Spinal cord (tissue), 10 donors: ENCODE data around the gene RBM18. TPM values are rescaled to one million over a fixed set of nuclear protein-coding genes. Genes with fewer than 3 reads are reported as not detected.

Experiments
- DNase-seq, 6 donors: peaks; one replicate each; pipeline versions ENCODE4 v3.0.0 to v3.0.0-alpha.2; 2013 to 2015; ENCODE audit warnings: low spot score in 6 of 6, low read depth in 4 of 6
- H3K27ac ChIP-seq: one replicate; pipeline ENCODE4 v1.5.1; 2013; ENCODE audit warnings: low read depth, low read length, control low read depth
- H3K27me3 ChIP-seq: one replicate; pipeline ENCODE4 v1.6.1; 2013; ENCODE audit warnings: low read length; ENCODE audit not compliant: control insufficient read depth, insufficient read depth
- H3K36me3 ChIP-seq: one replicate; pipeline ENCODE4 v1.6.1; 2013; ENCODE audit warnings: low read length; ENCODE audit not compliant: control insufficient read depth, insufficient read depth
- H3K4me1 ChIP-seq: one replicate; pipeline ENCODE4 v1.6.1; 2013; ENCODE audit warnings: low read length; ENCODE audit not compliant: control insufficient read depth, insufficient read depth
- H3K4me3 ChIP-seq: one replicate; pipeline ENCODE4 v1.5.1; 2013; ENCODE audit warnings: low read depth, low read length, control low read depth
- H3K9me3 ChIP-seq: one replicate; pipeline ENCODE4 v1.6.1; 2013; ENCODE audit warnings: low read length; ENCODE audit not compliant: control insufficient read depth, insufficient read depth
- WGBS: methylation state at CpG from one replicate; pipeline ENCODE4 v1.1.5; 2013; ENCODE audit warnings: missing lambda C conversion rate; ENCODE audit not compliant: insufficient coverage; 5-methylcytosine and 5-hydroxymethylcytosine counted together
- polyA plus RNA-seq, 2 donors: library from polyadenylated mRNA; unstranded; fragments of 120-200 nt; gene quantifications; one replicate each; pipeline ENCODE4 v1.2.1, GENCODE V29; 2013; ENCODE audit not compliant: insufficient read length in 2 of 2
- total RNA-seq, 2 donors: library from RNA; depleted of rRNA in 1 of 2; stranded (reverse); fragments of 120-200 nt in 1 of 2; fragments of >200 nt in 1 of 2; gene quantifications; one replicate each; pipeline versions ENCODE4 v1.2.3 to v1.2.4, GENCODE V29; 2013 to 2014
- donor health status: healthy.

The RBM18 gene
- total and polyA plus RNA-seq, 4 donors: 14.4 to 32.7 (median 25.4) TPM

DNA sequence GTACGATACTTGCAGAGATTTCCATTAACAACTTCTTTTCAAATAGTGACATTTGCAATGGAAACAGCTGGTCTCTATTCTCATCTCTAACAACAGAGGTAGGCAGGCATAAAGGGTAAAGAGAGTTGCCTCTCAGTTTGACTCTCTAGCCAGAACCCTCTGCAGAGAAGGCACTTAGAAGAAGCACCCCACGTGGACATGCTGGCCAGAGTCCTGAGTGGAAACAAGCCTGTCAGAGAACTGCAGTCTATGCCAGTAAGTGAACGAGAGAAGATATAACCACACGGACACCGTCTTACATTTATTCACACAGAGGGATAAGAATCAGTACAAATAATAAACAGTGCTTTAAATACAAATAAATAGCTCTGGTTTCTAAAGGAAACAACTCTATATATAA, 24.9 kb downstream of the RBM18 start:
- Histone ChIP-seq H3K9me3 (no peaks in the 10 kb centered on the region), H3K27ac (no peak overlapping the region), H3K4me3 (no peak overlapping the region), H3K27me3 (no peaks in the 10 kb centered on the region), H3K4me1 (no peaks in the 10 kb centered on the region), H3K36me3 (peaks cover 9% of the 10 kb centered on the region)
- no peak for DNase-seq
- WGBS: 43% methylated on average over 1 of the region's 5 CpGs

DNA sequence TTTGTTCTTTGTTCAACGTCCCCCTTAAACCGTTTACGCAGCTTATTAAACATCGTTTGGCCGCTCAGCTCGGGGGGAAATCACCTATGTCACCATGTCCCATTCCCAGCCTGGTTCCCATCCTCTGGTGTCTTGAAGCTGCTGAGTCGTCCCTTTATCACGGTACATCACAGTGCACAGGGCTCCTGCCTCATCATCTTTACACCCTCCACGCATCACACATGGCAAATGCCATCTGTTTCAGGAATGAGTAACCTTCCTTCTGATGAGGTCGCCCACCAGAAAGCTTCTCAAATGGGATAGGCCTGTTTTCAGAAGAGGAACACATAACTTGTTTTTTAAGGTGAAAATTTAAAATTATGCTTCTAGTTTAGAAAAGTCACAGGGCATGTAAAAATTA, 28.0 kb downstream of the RBM18 start:
- WGBS: 82% methylated on average over 8 of the region's 10 CpGs
- no peak for DNase-seq
- no peak overlapping the region for H3K27ac ChIP-seq
- H3K27me3 ChIP-seq: peaks cover 23% of the 10 kb centered on the region
- H3K4me3 ChIP-seq: no peak overlapping the region
- H3K4me1 ChIP-seq: no peaks in the 10 kb centered on the region
- no peaks in the 10 kb centered on the region for H3K9me3 ChIP-seq
- no peaks in the 10 kb centered on the region for H3K36me3 ChIP-seq

DNA sequence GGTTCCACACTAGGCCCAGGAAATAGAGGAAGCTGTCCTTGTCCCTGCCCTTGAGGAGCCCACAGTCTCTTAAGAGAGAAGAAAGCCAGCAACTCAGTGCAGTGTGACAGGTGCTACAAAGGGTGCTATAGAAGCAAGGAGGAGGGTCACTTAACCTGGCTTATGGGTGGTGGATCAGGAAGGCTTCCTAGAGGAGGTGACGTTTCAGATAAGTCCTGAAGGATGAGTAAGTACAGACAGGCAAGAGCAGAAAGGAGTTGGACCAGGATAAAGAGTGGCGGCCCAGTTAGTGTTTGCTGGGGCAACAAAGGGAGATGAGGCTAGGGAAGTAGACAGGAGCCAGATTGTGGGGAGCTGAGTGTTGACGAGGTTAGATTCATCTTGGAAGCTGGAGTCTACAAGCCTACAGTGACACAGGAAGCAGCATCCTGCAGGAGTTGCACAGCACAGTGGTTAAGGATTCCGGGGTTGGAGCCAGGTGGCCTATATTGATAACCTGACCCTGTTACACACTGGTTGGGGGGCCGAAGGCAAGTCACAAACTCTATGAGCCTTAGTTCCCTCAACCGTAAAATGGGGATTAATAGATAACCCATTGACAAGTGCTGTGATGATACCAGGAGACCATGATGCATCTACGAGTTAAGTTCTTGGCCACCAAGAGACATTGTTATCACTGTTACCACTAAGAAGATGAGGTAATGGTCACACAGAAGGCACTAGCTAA, 30.5 kb downstream of the RBM18 start:
- peaks cover under 1% of the 10 kb centered on the region for H3K4me1 ChIP-seq
- no peaks in the 10 kb centered on the region for H3K36me3 ChIP-seq
- H3K4me3 ChIP-seq: no peak overlapping the region
- H3K27me3 ChIP-seq: peaks cover 48% of the 10 kb centered on the region
- no peak overlapping the region for H3K27ac ChIP-seq
- 82% methylated on average over 6 of the region's 7 CpGs for WGBS
- DNase-seq: no peak
- H3K9me3 ChIP-seq: no peaks in the 10 kb centered on the region

DNA sequence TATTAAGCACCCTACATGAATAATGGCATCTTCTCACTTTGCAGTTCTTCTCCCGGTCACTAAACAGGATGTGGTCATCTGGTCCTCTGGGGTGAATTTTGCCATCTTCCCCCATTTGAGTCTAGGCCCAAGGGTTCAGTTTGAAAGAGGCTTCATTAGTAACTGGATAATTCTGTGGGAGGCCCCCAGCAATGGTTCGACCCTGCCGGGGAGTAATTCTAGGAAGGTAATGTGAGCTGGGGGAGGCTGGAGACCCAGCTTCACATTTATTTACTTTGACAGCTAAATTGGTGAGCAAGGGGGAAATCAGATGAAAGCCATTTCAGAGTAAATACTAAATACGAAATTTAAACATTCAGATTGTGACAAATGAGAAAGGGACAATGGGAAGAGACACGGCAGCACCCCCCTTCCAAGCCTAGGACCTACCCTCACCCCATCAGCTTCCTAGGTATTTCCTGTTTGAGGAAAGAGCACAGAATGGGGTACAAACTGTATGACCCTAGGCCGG, 31.8 kb downstream of the RBM18 start:
- 50% methylated on average over 1 of the region's 6 CpGs for WGBS
- peaks cover 61% of the 10 kb centered on the region for H3K27me3 ChIP-seq
- DNase-seq: no peak
- peaks cover 10% of the 10 kb centered on the region for H3K4me1 ChIP-seq
- H3K9me3 ChIP-seq: no peaks in the 10 kb centered on the region
- H3K27ac ChIP-seq: no peak overlapping the region
- H3K36me3 ChIP-seq: no peaks in the 10 kb centered on the region
- H3K4me3 ChIP-seq: no peak overlapping the region

GRCh38 chr9:122229485-122229837, 35.2 kb downstream of the RBM18 start:
- no peak for DNase-seq
- Histone ChIP-seq H3K36me3 (no peaks in the 10 kb centered on the region), H3K4me3 (no peak overlapping the region), H3K9me3 (no peaks in the 10 kb centered on the region), H3K27me3 (peaks cover 93% of the 10 kb centered on the region), H3K27ac (no peak overlapping the region), H3K4me1 (peaks cover 29% of the 10 kb centered on the region)
- WGBS: 57% methylated on average over 2 of the region's 4 CpGs

DNA sequence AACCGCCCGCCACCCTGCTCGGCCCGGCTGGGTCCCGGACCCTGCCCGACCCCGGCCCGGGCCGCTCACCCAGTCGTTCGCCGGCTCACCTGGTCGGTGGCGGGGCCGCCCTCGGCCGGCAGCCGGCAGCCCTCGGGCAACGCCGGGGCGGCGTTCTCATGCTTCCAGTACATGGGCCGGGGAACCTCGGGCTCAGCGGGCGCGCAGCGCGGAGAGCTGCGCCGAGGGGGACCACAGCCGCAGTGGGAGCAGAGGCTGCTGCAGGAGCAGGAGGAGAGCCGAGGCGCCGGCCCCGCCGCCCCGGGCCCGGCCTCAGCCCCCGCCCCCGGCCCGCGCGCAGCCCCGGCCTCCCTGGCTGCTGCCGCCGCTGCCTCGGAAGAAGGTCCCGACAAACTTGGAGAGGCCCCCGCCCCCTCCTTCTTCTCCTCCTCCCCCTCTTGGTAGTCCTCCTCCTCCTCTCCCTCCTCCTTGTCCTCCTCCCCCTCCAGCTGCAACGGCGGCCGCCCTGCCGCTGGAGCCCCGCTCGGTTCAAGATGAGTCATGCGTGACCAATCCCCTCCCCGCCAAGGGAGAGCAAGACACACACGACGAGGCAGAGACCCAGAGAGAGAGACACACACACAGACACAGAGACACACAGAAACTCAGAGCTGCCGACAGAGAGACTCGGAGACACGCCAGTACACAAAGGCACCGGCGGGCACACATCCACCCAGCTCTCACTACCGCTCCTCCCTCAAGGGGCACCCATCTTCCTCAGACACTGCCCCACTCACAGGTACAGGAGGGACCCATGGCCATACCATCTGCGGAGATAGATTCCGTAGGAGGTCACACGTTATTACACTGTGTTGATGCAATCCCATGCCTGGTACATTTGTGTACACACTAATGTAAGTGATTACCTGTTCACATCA, 35.8 kb downstream of the RBM18 start, which contains the start of gene LHX6:
Gene LHX6 (minus strand): TSS at position 390 of the 917 bp plus-strand sequence. CDS start 217 bp downstream, at position 173.
- no peaks in the 10 kb centered on the region for H3K9me3 ChIP-seq
- no peaks in the 10 kb centered on the region for H3K36me3 ChIP-seq
- DNase-seq: peak in 1 of 6 donors; percentile 37
- peaks cover 93% of the 10 kb centered on the region for H3K27me3 ChIP-seq
- H3K4me1 ChIP-seq: peaks cover 29% of the 10 kb centered on the region
- 2% methylated on average over 59 of the region's 70 CpGs for whole genome bisulfite sequencing
- H3K27ac ChIP-seq: no peak within 1 kb of the TSS
- no peak within 1 kb of the TSS for H3K4me3 ChIP-seq

GRCh38 chr9:122228191-122228567, 36.5 kb downstream of the RBM18 start:
- Histone ChIP-seq H3K4me3 (no peak overlapping the region), H3K27ac (no peak overlapping the region), H3K4me1 (peaks cover 33% of the 10 kb centered on the region), H3K9me3 (no peaks in the 10 kb centered on the region), H3K36me3 (no peaks in the 10 kb centered on the region), H3K27me3 (peaks cover 98% of the 10 kb centered on the region)
- WGBS: under 1% methylated on average over 38 of the region's 38 CpGs
- DNase-seq: peak in 2 of 6 donors; percentile 32 to 56

DNA sequence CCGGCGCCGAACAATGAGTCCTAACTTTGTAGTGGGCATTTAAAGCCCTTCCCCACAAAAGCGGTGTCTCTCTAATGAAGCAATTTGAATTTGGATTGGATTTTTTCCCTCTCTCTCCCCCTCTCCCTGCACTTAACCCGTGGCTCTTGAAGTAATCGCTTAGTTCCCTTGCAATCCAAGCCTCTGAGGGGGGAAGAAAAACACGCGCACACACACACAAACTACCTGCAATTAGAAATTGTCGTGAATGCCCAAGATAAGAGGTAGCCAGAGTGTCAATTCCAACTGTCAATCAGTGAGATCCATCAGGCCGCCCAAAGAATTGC, 37.1 kb downstream of the RBM18 start:
- peak in 1 of 6 donors; percentile 31 for DNase-seq
- WGBS: no CpG with 5 or more reads among the region's 10 CpGs
- Histone ChIP-seq H3K4me1 (peaks cover 35% of the 10 kb centered on the region), H3K36me3 (no peaks in the 10 kb centered on the region), H3K4me3 (no peak overlapping the region), H3K27ac (no peak overlapping the region), H3K27me3 (peaks cover 99% of the 10 kb centered on the region), H3K9me3 (no peaks in the 10 kb centered on the region)

DNA sequence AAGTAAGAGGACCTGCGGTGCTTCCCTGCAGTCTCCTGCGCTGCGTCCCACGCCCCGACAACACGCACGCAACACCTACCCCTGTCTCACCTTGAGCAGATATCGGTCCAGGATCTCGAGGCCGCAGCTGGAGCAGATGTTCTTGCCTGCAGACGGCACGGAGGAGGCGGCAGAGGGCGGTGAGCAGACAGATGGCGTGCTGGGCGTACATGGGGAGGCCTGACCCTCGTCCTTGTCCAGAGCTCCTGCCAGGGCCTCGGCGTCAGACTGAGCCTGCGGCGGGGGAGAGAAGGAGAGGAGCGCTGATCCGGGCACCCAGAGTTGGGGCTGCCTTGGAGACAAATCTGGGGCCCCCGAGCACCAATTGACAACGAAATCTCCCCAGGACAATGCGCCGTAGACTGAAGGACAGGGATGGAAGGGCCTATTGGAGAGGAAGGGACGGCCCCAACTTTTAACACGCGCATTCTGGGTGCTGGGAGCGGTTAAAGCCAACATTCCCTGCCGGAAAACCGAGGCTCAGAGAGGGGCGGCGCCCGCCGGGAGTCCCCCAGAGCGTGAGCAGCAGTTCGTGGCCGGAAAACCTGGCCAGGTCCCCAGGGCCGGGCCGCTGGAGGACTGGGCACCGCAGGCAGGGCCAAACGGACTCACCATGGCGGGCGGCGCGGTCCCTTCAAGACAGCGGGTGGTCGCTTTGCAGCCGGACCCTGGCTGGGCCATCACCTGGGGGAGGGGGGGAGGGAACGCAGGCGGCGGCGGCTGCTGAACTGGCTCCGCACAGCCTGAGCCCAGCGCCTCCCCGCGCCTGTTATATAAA, 37.7 kb downstream of the RBM18 start:
- Histone ChIP-seq H3K4me1 (peaks cover 35% of the 10 kb centered on the region), H3K27ac (no peak overlapping the region), H3K27me3 (peaks cover 99% of the 10 kb centered on the region), H3K4me3 (no peak overlapping the region), H3K36me3 (no peaks in the 10 kb centered on the region), H3K9me3 (no peaks in the 10 kb centered on the region)
- 3% methylated on average over 48 of the region's 59 CpGs for WGBS
- no peak for DNase-seq
